Esophagus squamous epithelium (tissue), 5 donors: ENCODE data around the gene PHKG2. TPM values are rescaled to one million over a fixed set of nuclear protein-coding genes. Genes with fewer than 3 reads are reported as not detected.

Experiments used
- DNase-seq: peaks from one replicate; lab custom pipeline; 2025; lab: John Stamatoyannopoulos, UW
- H3K27ac ChIP-seq, 4 donors: fragments of 200-600 bp; sonication (generic); one replicate each; pipeline ENCODE4 v1.5.1; 2016 to 2019; ENCODE audit warnings: mild to moderate bottlenecking in 1 of 4
- H3K27me3 ChIP-seq, 4 donors: fragments of 200-600 bp; sonication (generic); 1 replicate in 3 of 4; 2 replicates in 1 of 4; pipeline versions ENCODE4 v1.5.1 to v1.6.0; 2017 to 2021; ENCODE audit warnings: antibody characterized with exemption in 1 of 4
- H3K36me3 ChIP-seq, 3 donors: fragments of 200-600 bp; sonication (generic); one replicate each; pipeline ENCODE4 v1.5.1; 2016 to 2019
- H3K4me1 ChIP-seq, 3 donors: fragments of 200-600 bp; sonication (generic); one replicate each; pipeline ENCODE4 v1.5.1; 2017 to 2019
- H3K4me3 ChIP-seq, 4 donors: fragments of 200-600 bp; sonication (generic); 1 replicate in 3 of 4; 2 replicates in 1 of 4; pipeline ENCODE4 v1.5.1; 2016 to 2019; ENCODE audit warnings: mild to moderate bottlenecking in 2 of 4, moderate library complexity in 1 of 4
- H3K9me3 ChIP-seq, 3 donors: fragments of 200-600 bp; sonication (generic); one replicate each; pipeline ENCODE4 v1.5.1; 2016 to 2019
- CTCF ChIP-seq, 6 experiments: fragments of 450-650 bp in 4 of 6; fragments of 200-600 bp in 2 of 6; sonication (generic) in 2 of 6; IDR thresholded peaks; one replicate each; pipeline ENCODE4 v1.5.1; 2016 to 2019; ENCODE audit warnings: antibody characterized with exemption in 6 of 6, mild to moderate bottlenecking in 4 of 6, moderate library complexity in 4 of 6
- POLR2A ChIP-seq, 4 donors: fragments of 450-650 bp; IDR thresholded peaks; one replicate each; pipeline ENCODE4 v1.6.1; 2017; ENCODE audit warnings: antibody characterized with exemption in 4 of 4, mild to moderate bottlenecking in 4 of 4, moderate library complexity in 3 of 4
- WGBS, 2 donors: methylation state at CpG; one replicate each; pipeline ENCODE4 v1.1.5; 2018; 5-methylcytosine and 5-hydroxymethylcytosine counted together
- intact Hi-C: fragments of 100-400 bp; cut with DNase I; formaldehyde crosslinking; loops from one replicate; pipeline ENCODE4 v1.15.0; 2022
- total RNA-seq, 4 donors: library from RNA; depleted of rRNA; stranded (reverse); fragments of >200 nt; gene quantifications; one replicate each; pipeline ENCODE4 v1.1.0, GENCODE V29; 2016
- donor health status: DM: yes; HTN: yes; CAD: no.

Gene PHKG2
- total RNA-seq, 4 donors from 2014 or later, result 18.6 to 27.8 (median 21.7) TPM

DNA sequence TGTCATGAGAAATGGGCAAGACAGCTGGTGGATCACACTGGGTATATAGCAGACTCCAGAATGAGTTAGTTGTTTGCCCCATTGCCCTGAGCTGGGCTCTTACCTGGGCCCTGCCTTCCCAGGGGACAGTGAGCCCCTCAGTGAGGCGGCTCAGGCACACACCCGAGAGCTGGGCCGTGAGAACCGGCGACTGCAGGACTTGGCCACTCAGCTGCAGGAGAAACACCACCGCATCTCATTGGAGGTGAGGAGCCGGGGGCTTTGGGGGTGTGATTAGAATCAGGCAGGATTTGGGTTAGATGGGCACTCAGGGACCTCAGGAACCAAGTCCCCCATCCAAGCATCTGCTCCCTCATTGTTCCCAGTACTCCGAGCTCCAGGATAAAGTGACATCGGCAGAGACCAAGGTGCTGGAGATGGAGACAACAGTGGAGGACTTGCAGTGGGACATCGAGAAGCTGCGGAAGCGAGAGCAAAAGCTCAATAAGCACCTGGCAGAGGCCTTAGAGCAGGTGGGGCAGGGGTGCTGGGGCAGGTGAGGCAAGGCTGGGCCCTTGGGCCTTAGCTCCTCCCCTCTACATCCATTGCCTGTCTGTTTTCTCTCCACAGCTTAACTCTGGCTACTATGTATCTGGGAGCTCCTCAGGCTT lies 16.7 kb downstream of the PHKG2 start:
- Histone ChIP-seq H3K4me3 (no peak overlapping the region), H3K9me3 (no peaks in the 10 kb centered on the region), H3K36me3 (peaks cover 50 to 69% (median 57%) of the 10 kb centered on the region in 3 donors), H3K27me3 (no peaks in the 10 kb centered on the region), H3K27ac (no peak overlapping the region), H3K4me1 (peaks cover 16 to 40% (median 18%) of the 10 kb centered on the region in 3 donors)
- intact Hi-C loops, result no loop called here
- whole genome bisulfite sequencing, 2 donors, result 95 to 96% methylated on average over 5 to 7 of the region's 12 CpGs
- DNase-seq, result no peak
- TF ChIP-seq POLR2A (IDR thresholded peaks at IDR 0.05), result no peak
- no peak for TF ChIP-seq CTCF (IDR thresholded peaks at IDR 0.05)

DNA sequence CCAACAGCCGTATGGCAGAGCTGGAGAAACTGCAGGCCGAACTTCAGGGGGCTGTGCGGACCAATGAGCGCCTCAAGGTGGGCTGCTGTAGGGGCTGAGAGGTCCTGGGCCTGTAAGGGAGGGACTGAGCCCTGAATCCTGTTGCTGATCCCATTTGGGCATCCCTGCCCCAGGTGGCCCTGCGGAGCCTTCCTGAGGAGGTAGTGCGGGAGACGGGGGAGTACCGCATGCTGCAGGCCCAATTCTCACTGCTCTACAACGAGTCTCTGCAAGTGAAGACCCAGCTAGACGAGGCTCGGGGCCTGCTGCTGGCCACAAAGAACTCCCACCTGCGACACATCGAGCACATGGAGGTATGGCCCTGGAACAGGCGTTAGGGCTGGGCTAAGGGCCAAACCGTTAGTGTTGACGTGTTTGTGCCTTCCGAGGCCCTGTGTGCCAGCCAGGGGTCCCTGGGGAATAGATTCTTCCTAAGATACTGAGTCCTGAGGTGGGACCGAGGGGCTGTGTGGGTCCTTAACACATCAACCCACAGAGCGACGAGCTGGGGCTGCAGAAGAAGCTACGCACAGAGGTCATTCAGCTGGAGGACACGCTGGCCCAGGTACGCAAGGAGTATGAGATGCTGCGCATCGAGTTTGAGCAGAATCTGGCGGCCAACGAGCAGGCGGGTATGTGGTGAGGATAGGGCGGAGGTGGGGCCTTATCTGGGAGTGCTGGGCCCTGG lies 18.1 kb downstream of the PHKG2 start:
- Histone ChIP-seq H3K9me3 (no peaks in the 10 kb centered on the region), H3K36me3 (peaks cover 51 to 84% (median 69%) of the 10 kb centered on the region in 3 donors), H3K4me3 (no peak overlapping the region), H3K27ac (no peak overlapping the region), H3K27me3 (no peaks in the 10 kb centered on the region), H3K4me1 (peaks cover 10 to 26% (median 12%) of the 10 kb centered on the region in 3 donors)
- WGBS, 2 donors, result 87 to 91% methylated on average over 20 to 24 of the region's 29 CpGs
- TF ChIP-seq POLR2A (IDR thresholded peaks at IDR 0.05) (no peak), CTCF (IDR thresholded peaks at IDR 0.05) (no peak)
- no peak for DNase-seq
- intact Hi-C loops, result no loop called here

DNA sequence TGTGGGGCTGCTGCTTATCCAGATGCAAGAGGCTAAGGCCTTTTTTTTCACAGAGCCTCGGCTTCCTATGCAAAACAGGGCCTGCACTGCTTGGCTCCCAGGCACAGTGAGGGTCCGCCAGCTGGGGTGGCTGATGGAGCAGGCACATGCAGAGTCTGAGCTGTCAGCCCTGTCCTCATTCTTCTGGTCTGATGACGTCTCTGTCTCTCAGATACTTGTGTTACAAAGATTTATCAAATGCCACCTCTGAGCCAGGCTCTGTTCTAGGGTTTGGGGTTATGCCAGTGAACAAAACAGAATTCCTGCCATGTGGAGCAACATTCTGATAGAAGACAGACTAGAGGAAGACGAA lies 18.7 kb downstream of the PHKG2 start:
- no peaks in the 10 kb centered on the region for H3K27me3 ChIP-seq
- no peaks in the 10 kb centered on the region for H3K9me3 ChIP-seq
- no peak overlapping the region for H3K4me3 ChIP-seq
- H3K4me1 ChIP-seq, result peaks cover 10 to 23% (median 12%) of the 10 kb centered on the region in 3 donors
- no peak for DNase-seq
- WGBS, 2 donors, result 62 to 92% methylated on average over 3 to 4 of the region's 4 CpGs
- TF ChIP-seq POLR2A (IDR thresholded peaks at IDR 0.05), result no peak
- no peak for TF ChIP-seq CTCF (IDR thresholded peaks at IDR 0.05)
- H3K36me3 ChIP-seq, result peaks cover 57 to 89% (median 74%) of the 10 kb centered on the region in 3 donors
- intact Hi-C loops, result no loop called here
- H3K27ac ChIP-seq, result no peak overlapping the region

GRCh38 chr16:30767767-30768465 lies 19.7 kb downstream of the PHKG2 start:
- TF ChIP-seq POLR2A (IDR thresholded peaks at IDR 0.05) (no peak), CTCF (IDR thresholded peaks at IDR 0.05) (no peak)
- Histone ChIP-seq H3K4me1 (peaks cover 7 to 18% (median 7%) of the 10 kb centered on the region in 3 donors), H3K9me3 (no peaks in the 10 kb centered on the region), H3K36me3 (peaks cover 66 to 99% (median 81%) of the 10 kb centered on the region in 3 donors), H3K27ac (no peak overlapping the region), H3K27me3 (no peaks in the 10 kb centered on the region), H3K4me3 (no peak overlapping the region)
- intact Hi-C loops, result no loop called here
- no peak for DNase-seq
- WGBS, 2 donors, result 87 to 88% methylated on average over 9 of the region's 18 CpGs
